GM18507 (cell line): ENCODE data around the gene MTR.

Experiments used
- DNase-seq: peaks from one replicate; pipeline ENCODE4 v3.0.0; 2011; ENCODE audit warnings: low read depth; ENCODE audit not compliant: insufficient read length; ENCODE audit errors: extremely low spot score
- FAIRE-seq: peaks from 2 replicates; lab custom pipeline; 2011; peaks lifted over from hg19 to GRCh38; lab: Jason Lieb, UNC

MTR gene

DNA sequence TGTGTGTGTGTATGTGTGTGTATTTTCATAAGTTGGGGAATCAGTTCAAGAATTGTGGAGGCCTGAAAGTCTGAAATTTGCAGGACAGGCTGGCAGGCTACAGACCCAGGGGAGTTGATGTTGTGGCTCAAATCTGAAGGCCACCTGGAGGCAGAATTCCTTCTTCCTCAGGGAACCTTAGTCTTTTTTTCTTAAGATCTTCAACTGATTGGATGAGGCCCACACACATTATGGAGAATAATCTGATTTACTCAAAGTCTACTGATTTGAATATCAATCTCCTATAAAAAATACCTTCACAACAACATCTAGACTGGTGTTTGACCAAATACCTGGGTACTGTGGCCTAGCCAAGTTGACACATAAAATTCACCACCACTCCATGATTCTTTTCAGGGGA, 147.3 kb downstream of the MTR start:
- DNase-seq = no peak

DNA sequence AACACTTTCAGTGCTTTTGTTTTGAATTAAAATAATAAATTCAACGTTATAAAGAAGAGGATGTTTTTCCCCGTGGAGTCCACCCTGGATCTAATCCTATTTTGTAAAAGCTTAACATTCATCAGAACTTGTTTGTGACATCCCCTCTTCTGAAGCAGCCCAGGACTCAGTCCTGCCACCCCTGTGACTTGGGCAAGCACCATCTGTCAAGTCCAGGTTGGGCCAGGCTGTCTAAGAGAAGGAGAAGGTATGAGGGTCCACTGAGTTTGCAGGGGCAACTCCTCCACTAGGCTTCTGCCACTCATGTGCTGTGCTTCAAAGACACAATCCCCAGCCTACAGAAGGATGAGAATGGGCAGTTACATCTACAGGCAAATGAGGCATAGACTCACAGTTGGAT, 149.5 kb downstream of the MTR start:
- no peak for DNase-seq
- FAIRE-seq = no peak

More for the DNA sequence above, 147.3 kb downstream of the MTR start:
- no peak for FAIRE-seq

DNA sequence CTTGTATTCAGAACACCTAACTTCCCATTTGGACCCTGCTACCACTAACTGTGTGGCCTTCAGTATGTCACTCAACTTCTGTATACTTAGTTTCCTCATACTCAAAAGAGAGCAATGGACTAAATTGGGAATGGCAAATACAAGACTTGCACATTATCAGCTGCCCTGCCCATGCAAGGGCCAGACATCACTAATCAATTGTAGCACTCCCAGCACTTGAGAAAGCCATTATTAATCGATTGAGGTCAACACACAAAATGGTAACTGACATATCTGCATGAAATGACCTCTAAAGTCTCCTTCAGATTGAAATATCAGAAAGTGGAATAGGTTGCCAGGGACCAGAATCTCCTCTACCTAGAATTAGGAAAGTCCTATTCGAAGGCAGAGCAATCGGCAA, 149.9 kb downstream of the MTR start:
- DNase-seq (no peak), FAIRE-seq (no peak)

DNA sequence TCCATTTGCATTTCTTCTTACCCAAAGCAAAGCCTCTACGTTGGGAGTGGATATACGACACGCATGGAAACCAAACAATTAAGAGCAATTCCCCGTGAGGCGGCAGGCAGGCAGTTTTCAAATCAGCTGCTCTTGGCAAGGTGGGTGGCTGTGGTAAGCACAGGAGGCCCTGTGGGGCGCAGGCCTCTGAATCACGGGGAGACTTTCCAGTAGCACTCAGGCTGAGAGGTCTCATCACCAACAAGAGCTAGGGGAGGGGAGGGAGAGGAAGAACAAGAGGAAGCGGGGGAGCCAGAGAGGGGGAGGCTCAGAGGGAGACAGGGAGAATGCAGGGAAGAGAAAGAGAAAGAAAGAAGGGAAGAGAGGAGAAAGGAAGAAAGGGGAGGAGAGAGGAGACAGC, 152.7 kb downstream of the MTR start:
- FAIRE-seq = no peak
- no peak for DNase-seq

DNA sequence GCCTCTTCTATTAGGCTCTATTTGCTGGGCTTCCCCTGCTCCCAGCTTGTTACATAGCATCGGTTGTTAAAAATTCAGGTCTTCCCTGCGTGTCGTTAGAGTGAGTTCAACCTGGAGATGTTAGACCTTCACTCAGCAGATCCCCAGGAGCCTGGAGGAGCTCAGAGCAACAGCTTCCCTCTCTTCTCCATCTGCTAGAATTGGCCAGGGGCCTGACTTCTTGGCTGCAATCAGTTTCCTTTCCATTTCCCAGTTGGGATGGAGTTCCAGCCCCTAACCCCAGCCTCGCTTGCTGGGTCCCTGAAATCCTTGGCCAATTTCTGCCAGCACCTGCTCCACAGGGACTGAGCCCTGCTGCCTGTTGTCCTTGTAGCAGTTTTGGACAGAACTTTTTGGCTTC, 153.3 kb downstream of the MTR start:
- DNase-seq = no peak
- no peak for FAIRE-seq

DNA sequence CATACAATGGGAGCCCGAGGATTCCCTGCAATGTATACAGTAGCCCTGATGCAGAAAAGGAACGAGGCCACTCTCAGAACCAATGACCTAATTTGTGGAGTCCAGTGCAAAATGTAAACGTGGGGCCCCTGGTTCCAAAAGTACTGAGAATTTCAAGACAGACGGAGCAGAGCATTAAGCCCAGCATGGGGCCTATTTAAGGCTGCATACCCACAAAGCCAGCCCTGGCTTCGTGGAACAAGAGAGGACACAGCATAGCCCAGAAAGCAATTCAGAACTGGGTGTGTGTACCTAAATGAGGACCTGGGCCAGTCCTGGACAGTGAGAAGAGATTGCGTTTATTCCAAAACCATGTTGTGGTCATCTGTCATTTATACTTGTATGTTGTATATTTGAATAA, 153.9 kb downstream of the MTR start:
- DNase-seq = no peak
- FAIRE-seq = no peak

DNA sequence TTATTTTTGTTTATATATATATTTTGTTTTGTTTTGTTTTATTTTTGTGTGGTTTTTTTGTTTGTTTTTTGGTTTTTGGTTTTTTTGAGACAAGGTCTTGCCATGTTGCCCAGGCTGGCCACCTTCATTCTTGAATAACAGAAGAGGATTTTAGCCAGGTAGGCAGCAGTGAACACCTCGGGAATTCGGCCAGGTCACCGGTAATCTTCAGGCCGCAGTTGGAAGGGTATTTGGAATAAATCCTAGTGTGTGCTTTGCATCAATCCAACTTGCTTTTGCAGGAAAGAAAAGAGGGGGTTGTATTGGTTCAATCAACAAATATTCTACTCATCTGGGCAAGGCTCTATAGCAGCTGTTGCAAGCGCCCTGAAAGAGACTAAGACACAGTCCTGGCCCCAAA, 155.3 kb downstream of the MTR start:
- FAIRE-seq = no peak

DNA sequence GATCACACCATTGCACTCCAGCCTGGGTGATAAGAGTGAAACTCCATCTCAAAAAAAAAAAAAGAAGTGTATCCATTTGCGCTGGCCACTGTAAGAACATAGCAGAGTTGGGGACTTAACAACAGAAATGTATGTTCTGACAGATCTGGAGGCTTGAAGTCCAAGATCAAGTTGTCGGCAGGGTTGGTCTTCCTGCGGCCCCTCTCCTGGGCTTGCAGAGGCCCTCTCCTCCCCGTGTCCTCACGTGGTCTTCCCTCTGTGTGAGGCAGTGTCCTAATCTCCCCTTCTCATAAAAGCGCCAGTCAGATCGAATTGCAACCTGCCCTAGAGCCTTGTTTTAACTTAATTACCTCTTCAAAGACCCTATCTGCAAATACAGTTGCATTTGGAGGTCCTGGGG, 156.6 kb downstream of the MTR start:
- FAIRE-seq = no peak
- no peak for DNase-seq

More for the DNA sequence above, 155.3 kb downstream of the MTR start:
- no peak for DNase-seq

DNA sequence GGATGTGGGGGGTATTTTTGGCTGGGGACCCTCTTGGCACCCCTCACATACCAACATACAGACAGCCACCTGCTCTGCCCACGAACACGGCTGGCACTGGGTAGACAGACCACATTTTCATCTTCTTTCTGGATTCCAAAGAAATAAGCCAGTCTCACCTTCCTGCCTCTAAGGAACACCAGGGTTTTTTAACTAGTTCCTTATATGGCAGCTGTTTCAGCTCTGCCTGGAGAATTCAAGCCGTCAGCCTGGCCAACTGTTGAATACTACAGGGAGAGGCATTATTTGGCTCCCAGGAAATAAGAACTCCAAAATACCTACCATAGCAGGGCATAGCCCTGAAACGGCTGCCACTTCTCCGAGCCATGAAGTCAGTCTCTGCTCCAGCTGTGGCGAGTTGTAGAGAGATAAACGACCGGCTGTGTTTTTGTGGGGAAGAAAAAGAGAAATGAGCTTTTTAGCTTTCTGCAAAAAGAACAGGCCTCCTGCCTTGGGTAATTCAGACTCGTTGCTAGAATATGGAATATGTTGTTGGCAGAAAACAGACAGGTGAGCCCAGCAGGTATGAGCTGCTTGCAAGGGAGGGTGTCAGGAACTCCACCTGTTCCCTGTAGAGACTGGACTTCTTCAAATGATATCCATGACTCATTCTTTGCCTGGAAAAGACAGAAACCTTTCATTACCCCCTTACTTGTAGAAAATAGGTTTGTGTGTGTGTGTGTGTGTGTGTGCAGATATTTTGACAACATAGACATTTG, 157.3 kb downstream of the MTR start:
- DNase-seq (no peak), FAIRE-seq (no peak)

DNA sequence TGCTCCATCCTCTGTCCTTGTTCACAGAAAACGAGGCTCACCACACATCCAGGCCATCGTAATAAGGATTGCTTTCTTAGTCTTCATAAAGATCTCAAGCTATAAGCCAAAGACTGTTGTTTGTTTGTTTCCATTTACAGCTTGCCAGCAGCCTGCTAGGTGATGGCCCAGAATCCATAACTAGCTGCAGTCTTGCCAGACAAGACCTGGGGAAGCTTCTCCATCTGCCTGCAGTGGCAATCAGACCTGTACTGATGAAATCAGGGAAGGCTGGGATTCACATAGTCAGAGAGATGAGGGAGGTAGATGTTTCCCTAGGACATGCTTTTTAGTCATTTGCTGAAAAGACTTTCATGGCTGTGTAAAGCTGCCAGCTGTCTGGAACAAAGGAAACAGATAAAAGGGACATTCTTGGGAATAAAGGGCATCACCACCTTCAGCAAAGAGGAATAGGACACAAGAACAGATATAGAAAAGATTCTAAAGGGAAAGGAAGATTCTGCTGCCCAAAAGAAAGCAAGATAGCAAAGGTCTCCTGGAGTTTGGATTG, 158.1 kb downstream of the MTR start:
- FAIRE-seq (no peak), DNase-seq (no peak)
